Erythroblast (primary cell): Measurements from ENCODE around the gene TPO.

ENCODE experiments used
- DNase-seq, 2 experiments: peaks; one replicate each; lab custom pipeline; 2025; lab: John Stamatoyannopoulos, UW
- GATA1 ChIP-seq: IDR thresholded peaks from 2 replicates; pipeline ENCODE4 v1.6.1; 2011; ENCODE audit warnings: low read depth, mild to moderate bottlenecking, control low read depth, low read length, moderate library complexity
- POLR2A ChIP-seq: IDR thresholded peaks from 2 replicates; pipeline ENCODE4 v1.6.1; 2011; ENCODE audit warnings: mild to moderate bottlenecking, low read length

Gene TPO

GRCh38 chr2:1499033-1499795 is 86.0 kb downstream of the TPO start:
- TF ChIP-seq POLR2A = no peak
- no peak for TF ChIP-seq GATA1
- no peak for DNase-seq

- no peak for DNase-seq
- no peak for TF ChIP-seq POLR2A
- TF ChIP-seq GATA1 = no peak
Observed at GRCh38 chr2:1501038-1501851, 88.0 kb downstream of the TPO start.

GRCh38 chr2:1501991-1502390 is 88.7 kb downstream of the TPO start:
- no peak for DNase-seq
- TF ChIP-seq GATA1 = no peak
- no peak for TF ChIP-seq POLR2A

GRCh38 chr2:1502891-1503304 is 89.6 kb downstream of the TPO start:
- no peak for DNase-seq

GRCh38 chr2:1503471-1504310 is 90.4 kb downstream of the TPO start:
- DNase-seq = no peak
- TF ChIP-seq GATA1 = no peak
- no peak for TF ChIP-seq POLR2A

More at GRCh38 chr2:1502891-1503304, 89.6 kb downstream of the TPO start:
- no peak for TF ChIP-seq POLR2A
- TF ChIP-seq GATA1 = no peak

GRCh38 chr2:1504311-1504750 is 91.1 kb downstream of the TPO start:
- no peak for DNase-seq
- TF ChIP-seq POLR2A (no peak), GATA1 (no peak)

- DNase-seq = no peak
- TF ChIP-seq POLR2A = no peak
- TF ChIP-seq GATA1 = no peak
Observed at GRCh38 chr2:1505031-1505441, 91.8 kb downstream of the TPO start.

- no peak for TF ChIP-seq GATA1
- TF ChIP-seq POLR2A = no peak
- no peak for DNase-seq
Observed at GRCh38 chr2:1509271-1510065, 96.2 kb downstream of the TPO start.

- no peak for DNase-seq
- TF ChIP-seq GATA1 (no peak), POLR2A (no peak)
Observed at GRCh38 chr2:1510176-1510575, 96.9 kb downstream of the TPO start.

- no peak for DNase-seq
- TF ChIP-seq GATA1 = no peak
- no peak for TF ChIP-seq POLR2A
Observed at GRCh38 chr2:1511455-1511854, 98.2 kb downstream of the TPO start.

GRCh38 chr2:1512321-1513289 is 99.3 kb downstream of the TPO start:
- no peak for TF ChIP-seq POLR2A
- TF ChIP-seq GATA1 = no peak

More at GRCh38 chr2:1512321-1513289, 99.3 kb downstream of the TPO start:
- DNase-seq = no peak
